Measurements from ENCODE around the gene FAS. TPM values are rescaled to one million over a fixed set of nuclear protein-coding genes. Genes with fewer than 3 reads are reported as not detected.
A peak's percentile ranks its signal among the peaks of the same experiment; 100 is the strongest.

The FAS gene
- total RNA-seq, 4 donors from 2014 or later: 15.0 to 27.5 (median 19.6) TPM

DNA sequence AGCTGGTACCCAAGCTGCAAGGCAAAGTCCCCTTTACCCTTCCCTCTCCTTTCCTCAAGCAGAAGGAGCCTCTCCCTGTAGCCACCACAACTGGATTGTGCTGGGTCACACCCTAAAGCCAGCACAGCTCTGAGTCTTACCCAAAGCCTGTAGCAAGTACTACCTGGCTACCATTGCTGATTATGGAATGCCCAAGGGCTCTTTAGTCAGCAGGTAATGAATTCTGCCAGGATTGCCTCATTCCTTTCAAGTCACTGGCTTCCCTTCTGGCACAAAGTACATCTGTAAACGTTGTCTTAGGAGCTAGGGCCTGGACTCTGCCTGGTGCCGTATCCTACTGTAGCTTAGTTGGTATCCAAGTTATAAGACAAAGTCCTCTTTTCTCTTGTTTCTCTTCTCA is 52.0 kb downstream of the FAS start:
- Histone ChIP-seq H3K9me3 (no peaks in the 10 kb centered on the region), H3K4me1 (no peaks in the 10 kb centered on the region), H3K27ac (no peak overlapping the region), H3K36me3 (no peaks in the 10 kb centered on the region), H3K4me3 (no peak overlapping the region), H3K27me3 (no peaks in the 10 kb centered on the region)
- 79% methylated on average over 2 of the region's 2 CpGs; no CpG with 5 or more reads in 1 of the 2 donors for WGBS, 2 donors (ENCODE audit: low coverage in 1 of 2)
- TF ChIP-seq, protein P1, sequence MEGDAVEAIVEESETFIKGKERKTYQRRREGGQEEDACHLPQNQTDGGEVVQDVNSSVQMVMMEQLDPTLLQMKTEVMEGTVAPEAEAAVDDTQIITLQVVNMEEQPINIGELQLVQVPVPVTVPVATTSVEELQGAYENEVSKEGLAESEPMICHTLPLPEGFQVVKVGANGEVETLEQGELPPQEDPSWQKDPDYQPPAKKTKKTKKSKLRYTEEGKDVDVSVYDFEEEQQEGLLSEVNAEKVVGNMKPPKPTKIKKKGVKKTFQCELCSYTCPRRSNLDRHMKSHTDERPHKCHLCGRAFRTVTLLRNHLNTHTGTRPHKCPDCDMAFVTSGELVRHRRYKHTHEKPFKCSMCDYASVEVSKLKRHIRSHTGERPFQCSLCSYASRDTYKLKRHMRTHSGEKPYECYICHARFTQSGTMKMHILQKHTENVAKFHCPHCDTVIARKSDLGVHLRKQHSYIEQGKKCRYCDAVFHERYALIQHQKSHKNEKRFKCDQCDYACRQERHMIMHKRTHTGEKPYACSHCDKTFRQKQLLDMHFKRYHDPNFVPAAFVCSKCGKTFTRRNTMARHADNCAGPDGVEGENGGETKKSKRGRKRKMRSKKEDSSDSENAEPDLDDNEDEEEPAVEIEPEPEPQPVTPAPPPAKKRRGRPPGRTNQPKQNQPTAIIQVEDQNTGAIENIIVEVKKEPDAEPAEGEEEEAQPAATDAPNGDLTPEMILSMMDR (IDR thresholded peaks at IDR 0.05): no peak
- TF ChIP-seq POLR2A (IDR thresholded peaks at IDR 0.05) (no peak), POLR2AphosphoS5 (IDR thresholded peaks at IDR 0.05) (no peak), EP300 (IDR thresholded peaks at IDR 0.05) (no peak)
- ATAC-seq: no peak

DNA sequence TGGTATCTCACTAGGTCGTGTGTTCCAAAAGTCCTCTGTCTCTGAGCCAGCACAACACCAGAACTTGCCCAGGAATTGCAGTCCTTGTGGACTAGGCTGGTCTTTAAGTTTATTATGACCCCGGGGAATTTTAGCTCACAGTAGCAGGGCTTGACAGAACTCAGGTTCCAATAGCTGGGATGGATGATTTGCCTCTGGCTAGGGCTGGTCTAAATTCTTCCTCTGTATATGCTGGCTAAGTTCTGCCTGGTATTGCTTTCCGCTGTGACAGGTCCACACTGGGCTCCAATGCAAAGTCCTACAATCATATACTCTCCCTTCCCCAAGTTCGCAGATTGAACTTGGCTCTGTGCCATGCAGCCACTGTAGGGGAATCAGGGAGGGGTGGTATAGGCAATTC is 52.5 kb downstream of the FAS start:
- H3K36me3 ChIP-seq: no peaks in the 10 kb centered on the region
- TF ChIP-seq EP300 (IDR thresholded peaks at IDR 0.05) (no peak), POLR2AphosphoS5 (IDR thresholded peaks at IDR 0.05) (no peak), POLR2A (IDR thresholded peaks at IDR 0.05) (no peak)
- TF ChIP-seq, protein P1 (IDR thresholded peaks at IDR 0.05): no peak
- no peak for ATAC-seq
- no peaks in the 10 kb centered on the region for H3K4me1 ChIP-seq
- 67% methylated on average over 3 of the region's 4 CpGs; no CpG with 5 or more reads in 1 of the 2 donors for WGBS, 2 donors (ENCODE audit: low coverage in 1 of 2)
- H3K27me3 ChIP-seq: no peaks in the 10 kb centered on the region
- no peak overlapping the region for H3K4me3 ChIP-seq
- no peaks in the 10 kb centered on the region for H3K9me3 ChIP-seq
- H3K27ac ChIP-seq: no peak overlapping the region

DNA sequence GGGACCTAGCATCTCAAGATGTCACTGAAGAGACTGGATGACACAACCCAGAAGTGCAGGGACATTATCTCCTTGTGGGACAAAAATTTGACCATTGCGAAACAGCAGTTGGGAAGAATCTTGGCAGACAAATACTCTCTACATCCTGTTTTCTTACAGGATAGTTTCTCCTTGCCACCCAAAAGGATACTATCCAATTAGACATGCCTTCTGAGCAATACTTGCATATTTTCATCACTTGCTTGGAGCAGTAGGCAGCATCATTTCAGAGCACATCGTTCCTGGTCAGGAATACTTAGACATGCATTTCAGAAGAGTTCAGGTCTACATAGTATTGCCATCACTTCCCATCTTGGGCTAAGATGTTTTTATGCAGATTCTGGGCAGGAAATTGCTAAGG is 56.8 kb downstream of the FAS start:
- peak overlapping the region in 1 of 4 donors; percentile 46 for H3K27ac ChIP-seq
- H3K9me3 ChIP-seq: no peaks in the 10 kb centered on the region
- no peaks in the 10 kb centered on the region for H3K36me3 ChIP-seq
- peak; percentile 74 for ATAC-seq
- no peaks in the 10 kb centered on the region for H3K4me1 ChIP-seq
- no peaks in the 10 kb centered on the region for H3K27me3 ChIP-seq
- 58 to 72% methylated on average over 2 of the region's 2 CpGs for WGBS, 2 donors (ENCODE audit: low coverage in 1 of 2)
- no peak overlapping the region for H3K4me3 ChIP-seq
- TF ChIP-seq POLR2AphosphoS5 (IDR thresholded peaks at IDR 0.05): no peak
- TF ChIP-seq, protein P1 (IDR thresholded peaks at IDR 0.05): no peak
- TF ChIP-seq POLR2A (IDR thresholded peaks at IDR 0.05): no peak
- TF ChIP-seq EP300 (IDR thresholded peaks at IDR 0.05): no peak

DNA sequence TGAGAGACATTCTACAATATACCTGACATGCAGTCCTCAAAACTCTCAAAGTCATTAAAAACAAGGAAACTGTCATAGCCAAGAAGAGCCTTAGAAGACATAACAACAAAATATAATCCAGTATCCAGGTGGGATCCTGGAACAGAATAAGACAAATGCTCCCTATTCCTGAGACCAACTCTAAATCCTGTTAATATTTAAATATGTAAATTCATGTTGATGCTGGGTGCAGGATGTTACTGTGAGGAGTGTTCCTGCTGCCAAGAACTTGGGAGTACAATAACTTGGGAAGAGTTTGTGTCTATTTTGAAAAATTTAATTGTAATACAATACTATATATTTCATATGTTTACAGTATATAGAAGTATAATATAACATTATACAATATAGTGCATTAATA is 61.0 kb downstream of the FAS start:
- Histone ChIP-seq H3K36me3 (no peaks in the 10 kb centered on the region), H3K27ac (no peak overlapping the region), H3K4me1 (no peaks in the 10 kb centered on the region), H3K4me3 (no peak overlapping the region), H3K27me3 (no peaks in the 10 kb centered on the region), H3K9me3 (no peaks in the 10 kb centered on the region)
- TF ChIP-seq EP300 (IDR thresholded peaks at IDR 0.05): no peak
- TF ChIP-seq, protein P1 (IDR thresholded peaks at IDR 0.05): no peak
- TF ChIP-seq POLR2A (IDR thresholded peaks at IDR 0.05): no peak
- no peak for TF ChIP-seq POLR2AphosphoS5 (IDR thresholded peaks at IDR 0.05)
- ATAC-seq: no peak

DNA sequence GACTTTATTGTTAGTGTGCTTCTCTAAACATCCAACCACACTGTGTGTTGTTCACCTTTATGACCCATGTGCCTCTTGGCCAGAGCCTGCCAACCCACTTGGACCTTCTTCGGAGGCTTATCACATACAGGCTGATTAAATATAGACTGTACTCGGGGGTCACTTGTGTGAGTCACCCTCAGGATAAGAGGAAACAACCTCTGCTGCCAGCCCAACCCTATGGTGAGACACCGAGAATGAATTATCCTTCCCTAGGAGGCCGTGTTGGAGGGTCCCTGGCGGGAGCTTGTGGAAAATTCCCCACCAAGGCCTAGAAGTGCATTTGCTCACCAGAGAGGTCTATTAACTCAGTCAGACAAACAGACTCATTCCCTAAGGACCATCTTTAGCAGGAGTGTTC is 63.0 kb downstream of the FAS start:
- H3K9me3 ChIP-seq: no peaks in the 10 kb centered on the region
- TF ChIP-seq POLR2A (IDR thresholded peaks at IDR 0.05) (no peak), POLR2AphosphoS5 (IDR thresholded peaks at IDR 0.05) (no peak), EP300 (IDR thresholded peaks at IDR 0.05) (no peak)
- TF ChIP-seq, protein P1 (IDR thresholded peaks at IDR 0.05): no peak
- no peak overlapping the region for H3K4me3 ChIP-seq
- H3K27me3 ChIP-seq: no peaks in the 10 kb centered on the region
- 70 to 100% methylated on average over 2 to 3 of the region's 5 CpGs for WGBS, 2 donors (ENCODE audit: low coverage in 1 of 2)
- no peak for ATAC-seq
- no peaks in the 10 kb centered on the region for H3K4me1 ChIP-seq
- no peaks in the 10 kb centered on the region for H3K36me3 ChIP-seq
- no peak overlapping the region for H3K27ac ChIP-seq
